LHCN-M2 (cell line): ENCODE results near the gene ATP8A2. TPM values are rescaled to one million over a fixed set of nuclear protein-coding genes. Genes with fewer than 3 reads are reported as not detected.
"Not testable (repeated sequence)": the region's sequence is repeated elsewhere in the genome, so short reads cannot be mapped to it uniquely, and the experiment has no call there.

Source experiments
- DNase-seq: peaks from one replicate; pipeline ENCODE4 v3.0.0-alpha.2; 2012; ENCODE audit warnings: low read depth
- total RNA-seq: library from RNA; depleted of rRNA; stranded (reverse); fragments of >200 nt; gene quantifications from 2 replicates; pipeline ENCODE4 v1.2.3, GENCODE V29; 2014

ATP8A2 gene
- total RNA-seq, 1 experiment from 2014 or later: 1.3 TPM

GRCh38 chr13:25541434-25542123 lies 169.8 kb downstream of the ATP8A2 start:
- DNase-seq: no peak

GRCh38 chr13:25548991-25549390 lies 177.2 kb downstream of the ATP8A2 start:
- DNase-seq: not testable (repeated sequence)

GRCh38 chr13:25561812-25562211 lies 190.0 kb downstream of the ATP8A2 start:
- no peak for DNase-seq

- no peak for DNase-seq
These were observed 198.4 kb downstream of the ATP8A2 start for GRCh38 chr13:25570185-25570584.

GRCh38 chr13:25571237-25571636 lies 199.5 kb downstream of the ATP8A2 start:
- DNase-seq: no peak

- not testable (repeated sequence) for DNase-seq
These were observed 200.4 kb downstream of the ATP8A2 start for GRCh38 chr13:25572171-25572570.

GRCh38 chr13:25574437-25575411 lies 202.9 kb downstream of the ATP8A2 start:
- DNase-seq: peak; percentile 91

- DNase-seq: no peak
These were observed 203.8 kb downstream of the ATP8A2 start for GRCh38 chr13:25575562-25575961.

GRCh38 chr13:25578526-25578925 lies 206.8 kb downstream of the ATP8A2 start:
- no peak for DNase-seq

- no peak for DNase-seq
These were observed 207.4 kb downstream of the ATP8A2 start for GRCh38 chr13:25579221-25579620.

- no peak for DNase-seq
These were observed 209.6 kb downstream of the ATP8A2 start for GRCh38 chr13:25581351-25581750.

GRCh38 chr13:25584087-25584486 lies 212.3 kb downstream of the ATP8A2 start:
- no peak for DNase-seq

- DNase-seq: no peak
These were observed 213.2 kb downstream of the ATP8A2 start for GRCh38 chr13:25585000-25585399.

GRCh38 chr13:25587326-25587980 lies 215.7 kb downstream of the ATP8A2 start:
- DNase-seq: no peak

- DNase-seq: no peak
These were observed 216.7 kb downstream of the ATP8A2 start for GRCh38 chr13:25588336-25589060.

- no peak for DNase-seq
These were observed 226.6 kb downstream of the ATP8A2 start for GRCh38 chr13:25598421-25598820.

GRCh38 chr13:25602176-25602575 lies 230.4 kb downstream of the ATP8A2 start:
- DNase-seq: no peak

GRCh38 chr13:25604106-25604505 lies 232.3 kb downstream of the ATP8A2 start:
- DNase-seq: no peak

GRCh38 chr13:25607096-25607495 lies 235.3 kb downstream of the ATP8A2 start:
- DNase-seq: no peak

- peak; percentile 2 for DNase-seq
These were observed 236.4 kb downstream of the ATP8A2 start for GRCh38 chr13:25608181-25608580.

GRCh38 chr13:25616674-25617073 lies 244.9 kb downstream of the ATP8A2 start:
- peak; percentile 32 for DNase-seq
